GM21367 (cell line): ENCODE measurements around the gene TRERF1.

Experiments
- ATAC-seq: cut with Tn5 transposase; IDR thresholded peaks from one replicate; pipeline ENCODE4 v1.9.1; 2021; ENCODE audit not compliant: unreplicated experiment

The TRERF1 gene

GRCh38 chr6:42259286-42259685 lies 192.4 kb downstream of the TRERF1 start:
- no peak for ATAC-seq

GRCh38 chr6:42257614-42258013 lies 194.1 kb downstream of the TRERF1 start:
- ATAC-seq: no peak

GRCh38 chr6:42257063-42257462 lies 194.7 kb downstream of the TRERF1 start:
- no peak for ATAC-seq

GRCh38 chr6:42255050-42255449 lies 196.7 kb downstream of the TRERF1 start:
- no peak for ATAC-seq

- no peak for ATAC-seq
These were observed 197.2 kb downstream of the TRERF1 start for GRCh38 chr6:42254505-42254904.

- no peak for ATAC-seq
These were observed 199.7 kb downstream of the TRERF1 start for GRCh38 chr6:42251911-42252637.

- ATAC-seq: no peak
These were observed 200.2 kb downstream of the TRERF1 start for GRCh38 chr6:42251500-42251899.

- no peak for ATAC-seq
These were observed 201.3 kb downstream of the TRERF1 start for GRCh38 chr6:42250274-42250931.

GRCh38 chr6:42249279-42249678 lies 202.4 kb downstream of the TRERF1 start:
- no peak for ATAC-seq

GRCh38 chr6:42243046-42243445 lies 208.7 kb downstream of the TRERF1 start:
- ATAC-seq: no peak

- ATAC-seq: no peak
These were observed 209.8 kb downstream of the TRERF1 start for GRCh38 chr6:42241915-42242314.

- ATAC-seq: no peak
These were observed 211.9 kb downstream of the TRERF1 start for GRCh38 chr6:42239736-42240375.

- no peak for ATAC-seq
These were observed 212.4 kb downstream of the TRERF1 start for GRCh38 chr6:42239333-42239732.

- ATAC-seq: no peak
These were observed 213.9 kb downstream of the TRERF1 start for GRCh38 chr6:42237857-42238256.

- ATAC-seq: no peak
These were observed 214.8 kb downstream of the TRERF1 start for GRCh38 chr6:42236682-42237473.

GRCh38 chr6:42236030-42236429 lies 215.7 kb downstream of the TRERF1 start:
- no peak for ATAC-seq

- no peak for ATAC-seq
These were observed 219.7 kb downstream of the TRERF1 start for GRCh38 chr6:42232035-42232434.

- no peak for ATAC-seq
These were observed 221.1 kb downstream of the TRERF1 start for GRCh38 chr6:42230345-42231321.

GRCh38 chr6:42229506-42230119 lies 222.1 kb downstream of the TRERF1 start:
- ATAC-seq: no peak

GRCh38 chr6:42228305-42228704 lies 223.4 kb downstream of the TRERF1 start:
- no peak for ATAC-seq
